HUES48 (cell line): Measurements from ENCODE around the gene CELA1.
A peak's percentile ranks its signal among the peaks of the same experiment; 100 is the strongest.
"Not testable (repeated sequence)": the region's sequence is repeated elsewhere in the genome, so short reads cannot be mapped to it uniquely, and the experiment has no call there.

Source experiments
- H3K27ac ChIP-seq: one replicate; pipeline ENCODE4 v1.7.0; 2013; ENCODE audit warnings: low read depth, low read length, inconsistent platforms
- H3K27me3 ChIP-seq: 2 replicates; pipeline ENCODE4 v1.6.1; 2013; ENCODE audit warnings: mild to moderate bottlenecking, low read length; ENCODE audit not compliant: control insufficient read depth, insufficient read depth
- H3K36me3 ChIP-seq: 2 replicates; pipeline ENCODE4 v1.6.1; 2013; ENCODE audit warnings: low read length; ENCODE audit not compliant: control insufficient read depth, insufficient read depth
- H3K4me1 ChIP-seq: 2 replicates; pipeline ENCODE4 v1.6.1; 2013; ENCODE audit warnings: mild to moderate bottlenecking, low read length; ENCODE audit not compliant: control insufficient read depth, insufficient read depth
- H3K4me3 ChIP-seq: 2 replicates; pipeline ENCODE4 v1.5.1; 2013; ENCODE audit warnings: mild to moderate bottlenecking, low read depth, low read length
- H3K9ac ChIP-seq: 2 replicates; pipeline ENCODE4 v1.6.1; 2013; ENCODE audit warnings: mild to moderate bottlenecking, low read depth, low read length, moderate library complexity
- H3K9me3 ChIP-seq: 2 replicates; pipeline ENCODE4 v1.6.1; 2013; ENCODE audit warnings: low read length; ENCODE audit not compliant: control insufficient read depth, insufficient read depth

CELA1 gene

DNA sequence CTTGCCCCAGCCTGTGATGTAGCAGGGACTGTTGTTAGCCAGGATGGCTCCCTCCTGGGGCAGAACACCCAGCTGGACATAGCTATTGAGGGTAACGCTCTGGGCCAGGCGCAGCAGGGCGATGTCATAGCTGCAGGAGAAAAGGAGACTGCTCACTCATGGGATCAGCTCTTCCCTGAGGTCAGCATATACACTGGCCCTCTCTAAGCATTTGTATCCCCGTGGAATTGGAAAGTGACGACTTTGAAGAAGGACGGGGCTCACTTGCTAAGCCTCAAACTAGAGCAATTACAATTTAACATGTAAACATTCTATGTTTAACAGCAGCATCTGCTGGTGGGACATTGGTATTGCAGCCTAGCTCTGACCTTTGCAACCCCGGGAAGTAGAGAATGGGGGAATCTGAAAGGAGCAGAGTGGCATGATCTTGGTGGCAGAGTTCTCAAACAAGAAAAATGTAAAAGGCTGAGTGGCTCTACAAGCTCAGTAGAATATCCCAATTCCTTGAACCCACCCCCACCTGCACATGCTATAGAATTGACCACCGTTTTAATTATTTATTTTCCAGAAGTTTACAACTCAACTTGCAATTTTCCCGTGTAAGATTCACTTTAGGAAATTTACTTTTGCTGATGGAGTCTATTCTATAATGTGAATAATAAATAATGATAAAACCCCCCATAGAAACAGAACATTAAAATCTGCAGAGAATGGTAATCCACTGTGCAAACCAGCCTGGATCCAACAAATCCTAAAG is 5.0 kb downstream of the CELA1 start:
- H3K4me1 ChIP-seq: peaks cover 3% of the 10 kb centered on the region; the same call in 1 of the 2 replicates
- peak overlapping the region; percentile 42 for H3K4me3 ChIP-seq
- no peaks in the 10 kb centered on the region for H3K36me3 ChIP-seq
- H3K27me3 ChIP-seq: no peaks in the 10 kb centered on the region
- H3K27ac ChIP-seq: no peak overlapping the region
- no peak overlapping the region for H3K9ac ChIP-seq
- no peaks in the 10 kb centered on the region for H3K9me3 ChIP-seq

- H3K9me3 ChIP-seq: no peaks in the 10 kb centered on the region
- peaks cover 3% of the 10 kb centered on the region; the same call in 1 of the 2 replicates for H3K4me1 ChIP-seq
- H3K27ac ChIP-seq: no peak overlapping the region
- H3K27me3 ChIP-seq: no peaks in the 10 kb centered on the region
- H3K36me3 ChIP-seq: no peaks in the 10 kb centered on the region
- H3K4me3 ChIP-seq: no peak overlapping the region
- H3K9ac ChIP-seq: no peak overlapping the region
Observed at GRCh38 chr12:51339750-51340149, 6.7 kb downstream of the CELA1 start.

DNA sequence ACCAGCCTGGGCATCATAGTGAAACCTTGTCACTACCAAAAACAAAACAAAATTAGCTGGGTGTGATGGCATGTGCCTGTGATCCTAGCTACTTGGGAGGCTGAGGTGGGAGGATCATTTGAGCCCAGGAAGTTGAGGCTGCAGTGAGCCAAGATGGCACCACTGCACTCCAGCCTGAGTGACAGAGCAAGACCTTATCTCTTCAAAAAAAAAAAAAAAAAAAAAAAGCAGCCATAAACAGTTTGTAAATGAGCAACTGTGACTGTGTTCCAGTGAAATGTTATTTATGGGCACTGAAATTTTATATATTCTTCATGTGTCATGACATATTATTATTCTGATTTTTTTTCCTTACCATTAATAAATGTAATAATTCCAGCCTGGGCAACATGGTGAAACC is 9.1 kb downstream of the CELA1 start:
- not testable (repeated sequence) for H3K4me3 ChIP-seq, H3K9me3 ChIP-seq, H3K9ac ChIP-seq, H3K27me3 ChIP-seq, H3K27ac ChIP-seq, H3K36me3 ChIP-seq, H3K4me1 ChIP-seq

GRCh38 chr12:51335931-51336330 is 10.5 kb downstream of the CELA1 start:
- Histone ChIP-seq H3K9ac (no peak overlapping the region), H3K36me3 (no peaks in the 10 kb centered on the region), H3K4me1 (no peaks in the 10 kb centered on the region), H3K9me3 (no peaks in the 10 kb centered on the region), H3K27me3 (no peaks in the 10 kb centered on the region), H3K27ac (no peak overlapping the region), H3K4me3 (no peak overlapping the region)

GRCh38 chr12:51334764-51335163 is 11.7 kb downstream of the CELA1 start:
- Histone ChIP-seq H3K4me1 (no peaks in the 10 kb centered on the region), H3K27me3 (no peaks in the 10 kb centered on the region), H3K9ac (no peak overlapping the region), H3K4me3 (no peak overlapping the region), H3K9me3 (no peaks in the 10 kb centered on the region), H3K36me3 (no peaks in the 10 kb centered on the region), H3K27ac (no peak overlapping the region)

GRCh38 chr12:51333536-51333935 is 12.9 kb downstream of the CELA1 start:
- Histone ChIP-seq H3K9me3 (no peaks in the 10 kb centered on the region), H3K4me1 (no peaks in the 10 kb centered on the region), H3K36me3 (no peaks in the 10 kb centered on the region), H3K4me3 (no peak overlapping the region), H3K27ac (no peak overlapping the region), H3K27me3 (no peaks in the 10 kb centered on the region), H3K9ac (no peak overlapping the region)

- H3K27ac ChIP-seq: no peak overlapping the region
- H3K9me3 ChIP-seq: no peaks in the 10 kb centered on the region
- no peak overlapping the region for H3K4me3 ChIP-seq
- no peaks in the 10 kb centered on the region for H3K4me1 ChIP-seq
- H3K27me3 ChIP-seq: no peaks in the 10 kb centered on the region
- H3K36me3 ChIP-seq: no peaks in the 10 kb centered on the region
- H3K9ac ChIP-seq: no peak overlapping the region
Observed at GRCh38 chr12:51330186-51330585, 16.3 kb downstream of the CELA1 start.

DNA sequence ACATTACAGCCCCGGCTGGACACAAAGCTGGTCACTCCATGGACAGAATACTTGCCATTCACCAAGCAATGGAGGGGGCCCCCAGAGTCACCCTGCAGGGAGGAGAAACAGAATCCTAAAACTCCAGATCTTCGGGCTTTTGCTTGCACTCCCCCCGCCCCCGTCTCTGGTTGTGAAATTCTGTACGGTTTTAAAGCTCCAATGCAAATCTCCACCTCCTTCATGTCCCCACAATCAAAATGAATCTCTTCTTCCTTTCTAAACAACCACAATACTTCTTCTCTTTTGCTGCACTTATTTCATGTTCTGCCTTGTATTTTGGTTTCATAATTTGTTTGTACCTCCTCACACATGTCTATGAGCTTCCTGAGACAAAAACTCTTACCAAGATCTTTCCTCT is 16.7 kb downstream of the CELA1 start:
- H3K9me3 ChIP-seq: no peaks in the 10 kb centered on the region
- H3K27ac ChIP-seq: no peak overlapping the region
- no peaks in the 10 kb centered on the region for H3K27me3 ChIP-seq
- H3K4me3 ChIP-seq: no peak overlapping the region
- H3K36me3 ChIP-seq: no peaks in the 10 kb centered on the region
- no peaks in the 10 kb centered on the region for H3K4me1 ChIP-seq
- H3K9ac ChIP-seq: no peak overlapping the region

- Histone ChIP-seq H3K9ac (no peak overlapping the region), H3K9me3 (no peaks in the 10 kb centered on the region), H3K36me3 (no peaks in the 10 kb centered on the region), H3K27me3 (no peaks in the 10 kb centered on the region), H3K4me1 (no peaks in the 10 kb centered on the region), H3K4me3 (no peak overlapping the region), H3K27ac (no peak overlapping the region)
Observed at GRCh38 chr12:51328587-51328986, 17.9 kb downstream of the CELA1 start.

GRCh38 chr12:51326698-51327439 is 19.6 kb downstream of the CELA1 start:
- H3K27ac ChIP-seq: no peak overlapping the region
- peaks cover 2% of the 10 kb centered on the region; the same call in 1 of the 2 replicates for H3K4me1 ChIP-seq

GRCh38 chr12:51324953-51325352 is 21.5 kb downstream of the CELA1 start:
- Histone ChIP-seq H3K27ac (no peak overlapping the region), H3K9ac (no peak overlapping the region), H3K27me3 (no peaks in the 10 kb centered on the region), H3K9me3 (no peaks in the 10 kb centered on the region), H3K4me1 (peaks cover 19% of the 10 kb centered on the region), H3K36me3 (no peaks in the 10 kb centered on the region), H3K4me3 (no peak overlapping the region)

More at GRCh38 chr12:51326698-51327439, 19.6 kb downstream of the CELA1 start:
- H3K27me3 ChIP-seq: no peaks in the 10 kb centered on the region
- no peak overlapping the region for H3K9ac ChIP-seq
- H3K9me3 ChIP-seq: no peaks in the 10 kb centered on the region
- no peak overlapping the region for H3K4me3 ChIP-seq
- no peaks in the 10 kb centered on the region for H3K36me3 ChIP-seq
